Activated CD4-positive, alpha-beta T cell treated with anti-CD3 and anti-CD28 coated beads, Interleukin-2, amount 10 ng/mL, durations not matched to agents 7 days and 5 days (primary cell): Measurements from ENCODE around the gene A3GALT2. TPM values are rescaled to one million over a fixed set of nuclear protein-coding genes. Genes with fewer than 3 reads are reported as not detected.
"Not testable (repeated sequence)": the region's sequence is repeated elsewhere in the genome, so short reads cannot be mapped to it uniquely, and the experiment has no call there.

Experiments
- CTCF ChIA-PET: fragments of 350-600 bp; sonication (Branson Sonifier 250); formaldehyde crosslinking; loops from one replicate; lab custom pipeline; 2021; ENCODE audit warnings: antibody characterized with exemption; lab: Charles Lee
- POLR2A ChIA-PET: fragments of 350-600 bp; sonication (Branson Sonifier 250); formaldehyde crosslinking; loops from one replicate; lab custom pipeline; 2021; ENCODE audit warnings: antibody characterized with exemption; lab: Charles Lee
- DNase-seq: peaks from one replicate; pipeline ENCODE4 v3.0.0-alpha.2; 2020
- H3K27ac Mint-ChIP-seq: one replicate; pipeline ENCODE4 v1.8.0; 2021; ENCODE audit warnings: mild to moderate bottlenecking, moderate library complexity, mixed read lengths
- H3K27me3 Mint-ChIP-seq: one replicate; pipeline ENCODE4 v1.8.0; 2021; ENCODE audit warnings: mixed read lengths
- H3K36me3 Mint-ChIP-seq: one replicate; pipeline ENCODE4 v1.8.0; 2021; ENCODE audit warnings: low read depth, mixed read lengths
- H3K4me1 Mint-ChIP-seq: one replicate; pipeline ENCODE4 v1.8.0; 2021; ENCODE audit warnings: mixed read lengths
- H3K4me3 Mint-ChIP-seq: one replicate; pipeline ENCODE4 v1.8.0; 2021; ENCODE audit warnings: mild to moderate bottlenecking, moderate library complexity, mixed read lengths
- H3K9me3 Mint-ChIP-seq: one replicate; pipeline ENCODE4 v1.8.0; 2021; ENCODE audit warnings: mixed read lengths
- total RNA-seq, 2 experiments: library from RNA; stranded (reverse); gene quantifications; one replicate each; pipeline ENCODE4 v1.2.3, GENCODE V29; 2021

The A3GALT2 gene
- total RNA-seq, 2 experiments from 2014 or later = not detected

DNA sequence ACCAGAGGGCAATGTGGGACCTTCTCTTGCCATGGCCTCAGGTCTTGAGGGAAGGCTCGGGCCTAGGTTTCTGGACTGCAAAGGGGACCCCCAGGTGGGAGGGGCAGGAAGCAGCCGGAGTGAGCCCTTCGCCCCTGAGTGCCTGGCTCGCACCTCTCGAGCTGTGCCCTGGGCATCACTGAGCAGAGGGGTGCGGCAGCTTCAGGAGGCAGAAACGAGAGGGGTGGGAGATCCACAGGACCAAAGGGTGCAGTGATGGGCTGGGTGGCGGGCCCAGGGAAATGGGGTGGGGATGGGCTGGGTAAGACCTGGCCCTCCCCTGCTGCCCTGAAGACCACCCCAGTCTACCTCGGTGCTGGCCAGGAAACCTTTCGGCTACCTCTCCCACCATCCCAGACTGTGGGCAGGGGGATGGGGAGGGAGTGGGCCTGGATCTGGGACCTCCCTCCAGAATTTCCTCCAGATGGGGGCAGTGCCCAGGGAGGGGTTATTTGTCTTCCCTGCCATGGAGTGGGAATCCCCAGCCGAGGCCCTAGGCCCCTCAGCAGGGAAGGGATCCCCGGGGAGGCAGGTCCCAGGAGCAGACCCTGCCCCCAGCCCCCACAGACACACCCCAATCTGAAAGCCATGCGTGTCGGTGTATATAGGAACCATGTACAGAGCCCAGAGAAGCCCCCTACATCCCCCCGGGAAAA is 21.3 kb downstream of the A3GALT2 start:
- no peak overlapping the region for H3K4me3 Mint-ChIP-seq
- peaks cover 52% of the 10 kb centered on the region for H3K4me1 Mint-ChIP-seq
- peaks cover 4% of the 10 kb centered on the region for H3K9me3 Mint-ChIP-seq
- CTCF ChIA-PET = no interaction called here
- H3K27ac Mint-ChIP-seq = no peak overlapping the region
- no peak for DNase-seq
- H3K27me3 Mint-ChIP-seq = no peaks in the 10 kb centered on the region
- POLR2A ChIA-PET = interaction anchor here (0.6 kb wide), 1 partner anchor 529 kb away, joined by 3 read pairs; no protein-coding TSS in a partner anchor
- peaks cover 33% of the 10 kb centered on the region for H3K36me3 Mint-ChIP-seq

DNA sequence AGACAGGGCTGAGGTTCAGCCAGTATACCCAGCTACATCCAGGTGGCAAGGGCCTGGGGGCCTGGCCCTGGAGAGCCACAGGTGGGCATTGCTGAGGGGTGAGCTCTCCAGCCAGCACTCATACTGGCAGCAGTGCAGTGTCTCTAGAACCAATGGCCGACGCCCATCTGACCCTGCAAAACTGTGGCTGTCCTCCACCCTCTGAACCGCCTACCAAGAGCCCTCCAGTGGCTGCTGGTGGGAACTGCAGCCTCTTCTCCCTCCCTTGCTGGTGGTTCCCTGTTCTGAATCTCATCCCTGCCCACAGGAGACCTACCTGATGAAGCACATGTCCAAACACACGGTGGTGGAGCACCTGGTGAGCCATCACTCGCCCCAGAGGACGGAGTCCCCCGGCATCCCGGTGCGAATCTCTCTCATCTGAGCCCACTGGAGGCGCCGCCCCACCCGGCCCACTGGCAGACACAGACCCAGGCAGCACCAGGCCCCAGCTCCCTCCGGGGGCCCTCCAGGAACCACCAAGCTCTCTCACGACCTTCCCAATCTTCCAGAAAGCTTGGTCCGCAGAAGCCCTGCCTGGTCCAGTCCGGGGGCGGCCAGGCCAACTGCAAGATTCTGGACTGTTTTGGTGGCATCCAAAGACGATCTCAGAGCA is 22.1 kb downstream of the A3GALT2 start:
- POLR2A ChIA-PET = interaction anchor here (0.6 kb wide), 1 partner anchor 529 kb away, joined by 3 read pairs; no protein-coding TSS in a partner anchor
- CTCF ChIA-PET = interaction anchor here (0.6 to 1.6 kb wide), 4 partner anchors 10 to 64 kb away, joined by 3 to 4 read pairs (median 3); no protein-coding TSS in a partner anchor
- no peaks in the 10 kb centered on the region for H3K27me3 Mint-ChIP-seq
- peaks cover 4% of the 10 kb centered on the region for H3K9me3 Mint-ChIP-seq
- DNase-seq = peak; percentile 68
- H3K36me3 Mint-ChIP-seq = peaks cover 33% of the 10 kb centered on the region
- H3K4me1 Mint-ChIP-seq = peaks cover 47% of the 10 kb centered on the region
- H3K4me3 Mint-ChIP-seq = no peak overlapping the region
- peak overlapping the region; percentile 77 for H3K27ac Mint-ChIP-seq

DNA sequence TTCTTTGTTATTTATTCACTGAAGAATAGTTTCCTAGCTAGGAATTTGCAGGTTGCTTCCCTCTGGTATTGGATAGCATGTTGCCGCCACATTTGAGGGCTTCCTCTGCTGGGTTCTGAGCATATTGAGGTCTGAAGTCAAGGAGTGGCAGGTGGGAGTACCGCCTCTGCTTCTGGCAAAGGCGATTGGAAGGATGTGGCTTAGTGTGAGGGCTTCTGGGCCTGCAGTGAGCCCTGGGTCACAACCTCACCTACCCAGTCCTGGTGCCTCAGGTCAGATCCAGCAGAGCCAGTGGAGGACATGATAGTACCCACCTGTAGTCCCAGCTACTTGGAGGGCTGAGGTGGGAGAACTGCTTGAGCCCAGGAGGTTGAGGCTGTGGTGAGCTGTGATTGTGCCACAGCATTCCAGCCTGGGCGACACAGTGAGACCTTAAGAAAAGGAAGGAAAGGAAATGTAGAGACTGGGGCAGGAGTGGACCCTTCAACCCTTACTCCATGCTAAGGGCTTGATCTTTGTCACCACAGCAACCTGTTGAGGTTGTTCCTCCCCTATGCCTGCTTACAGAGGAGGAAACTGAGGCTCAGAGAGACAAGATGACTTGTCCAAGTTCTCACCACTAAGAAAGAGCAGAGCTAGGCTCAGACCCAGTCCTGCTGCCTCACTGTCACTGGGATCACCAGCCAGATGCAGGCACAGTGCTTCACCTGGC is 22.8 kb downstream of the A3GALT2 start:
- H3K36me3 Mint-ChIP-seq = peaks cover 33% of the 10 kb centered on the region
- CTCF ChIA-PET = interaction anchor here (0.6 to 1.6 kb wide), 4 partner anchors 9 to 64 kb away, joined by 3 to 4 read pairs (median 3); no protein-coding TSS in a partner anchor
- no peak overlapping the region for H3K4me3 Mint-ChIP-seq
- H3K9me3 Mint-ChIP-seq = peaks cover 4% of the 10 kb centered on the region
- no peak for DNase-seq
- POLR2A ChIA-PET = no interaction called here
- H3K27me3 Mint-ChIP-seq = no peaks in the 10 kb centered on the region
- peak overlapping the region; percentile 77 for H3K27ac Mint-ChIP-seq
- peaks cover 40% of the 10 kb centered on the region for H3K4me1 Mint-ChIP-seq

DNA sequence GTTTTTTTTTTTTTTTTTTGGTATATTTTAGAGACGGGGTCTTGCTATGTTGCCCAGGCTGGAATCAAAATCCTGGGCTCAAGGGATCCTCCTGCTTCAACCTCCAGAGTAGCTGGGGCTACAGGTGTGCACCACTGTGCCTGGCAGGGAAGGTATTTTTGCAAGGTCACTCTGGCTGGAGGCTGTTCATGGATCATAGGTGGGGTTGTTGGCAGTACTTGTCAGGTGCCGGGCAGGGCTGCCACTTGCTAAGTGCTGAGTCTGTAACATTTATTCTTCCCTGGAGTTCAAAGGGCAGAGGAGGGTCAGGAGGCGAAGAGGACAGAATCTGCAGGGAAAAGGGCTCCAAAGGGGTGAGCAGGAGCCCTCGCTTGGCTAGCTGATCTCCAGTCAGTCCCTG is 24.1 kb downstream of the A3GALT2 start:
- no peak overlapping the region for H3K4me3 Mint-ChIP-seq
- ChIA-PET POLR2A (no interaction called here), CTCF (interaction anchor here (0.6 to 3.4 kb wide), 10 partner anchors 8 to 174 kb away, joined by 3 to 16 read pairs (median 6); partner anchors contain the start of gene ZSCAN20)
- H3K27me3 Mint-ChIP-seq = no peaks in the 10 kb centered on the region
- H3K36me3 Mint-ChIP-seq = peaks cover 25% of the 10 kb centered on the region
- H3K27ac Mint-ChIP-seq = no peak overlapping the region
- H3K4me1 Mint-ChIP-seq = peaks cover 28% of the 10 kb centered on the region
- peaks cover 3% of the 10 kb centered on the region for H3K9me3 Mint-ChIP-seq
- DNase-seq = no peak

DNA sequence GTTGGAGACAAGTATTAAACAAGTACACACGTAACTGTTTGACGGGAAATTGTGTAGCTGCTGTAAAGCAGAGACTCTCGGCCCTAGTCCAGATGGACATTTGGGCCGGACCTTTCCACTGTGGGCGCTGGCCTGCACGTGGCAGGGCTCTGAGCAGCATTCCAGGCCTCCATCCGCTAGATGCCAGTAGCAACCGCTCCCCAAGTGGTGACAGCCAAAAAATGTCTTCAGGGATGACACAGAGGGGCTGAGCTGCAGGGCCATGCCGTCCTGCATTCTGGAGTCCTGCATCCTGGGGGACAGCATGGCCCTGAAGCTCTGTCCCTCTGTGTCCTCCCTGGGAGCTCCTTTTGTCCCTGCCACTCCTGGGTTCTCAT is 24.8 kb downstream of the A3GALT2 start:
- CTCF ChIA-PET = interaction anchor here (0.6 to 3.4 kb wide), 20 partner anchors 10 to 175 kb away, joined by 3 to 16 read pairs (median 5); partner anchors contain the start of genes A3GALT2 and ZSCAN20
- Mint-ChIP-seq H3K27ac (no peak overlapping the region), H3K27me3 (no peaks in the 10 kb centered on the region), H3K4me1 (peaks cover 20% of the 10 kb centered on the region), H3K9me3 (no peaks in the 10 kb centered on the region), H3K36me3 (peaks cover 20% of the 10 kb centered on the region), H3K4me3 (no peak overlapping the region)
- POLR2A ChIA-PET = no interaction called here
- no peak for DNase-seq

DNA sequence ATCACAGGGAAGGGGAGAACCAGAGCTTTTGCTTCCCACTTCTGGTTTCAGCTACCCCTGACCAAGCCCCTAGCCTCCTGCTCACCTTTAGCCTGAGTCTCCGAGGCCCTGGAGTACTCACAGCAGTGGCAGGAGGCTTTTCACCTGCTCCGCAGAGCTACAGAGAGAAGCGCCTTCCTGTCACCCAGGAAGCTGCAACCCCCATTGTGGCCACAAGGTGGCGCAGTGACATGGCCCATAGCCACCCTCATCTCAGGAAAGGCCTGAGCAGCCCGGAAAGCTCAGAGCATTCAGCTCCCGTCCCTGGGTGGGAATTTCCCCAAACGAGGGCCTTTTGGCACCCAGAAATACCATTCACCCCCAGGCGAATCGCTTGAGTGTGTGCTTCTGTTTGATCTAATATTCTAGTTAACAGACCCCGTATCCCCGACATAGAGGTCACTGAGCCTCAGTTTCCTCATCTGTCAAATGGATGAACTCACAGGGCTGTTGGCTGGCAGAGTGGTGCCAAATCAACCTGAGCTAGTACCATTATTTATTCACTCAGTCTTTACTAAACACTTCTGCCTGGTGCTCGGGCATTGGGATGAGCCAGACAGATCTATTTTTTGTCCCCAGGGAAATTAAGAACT is 25.3 kb downstream of the A3GALT2 start:
- ChIA-PET POLR2A (no interaction called here), CTCF (interaction anchor here (0.6 to 3.4 kb wide), 22 partner anchors 11 to 175 kb away, joined by 3 to 16 read pairs (median 4); partner anchors contain the start of genes A3GALT2 and ZSCAN20)
- no peaks in the 10 kb centered on the region for H3K9me3 Mint-ChIP-seq
- H3K27me3 Mint-ChIP-seq = no peaks in the 10 kb centered on the region
- H3K4me1 Mint-ChIP-seq = peaks cover 19% of the 10 kb centered on the region
- H3K36me3 Mint-ChIP-seq = peaks cover 20% of the 10 kb centered on the region
- DNase-seq = peak; percentile 89
- no peak overlapping the region for H3K27ac Mint-ChIP-seq
- H3K4me3 Mint-ChIP-seq = no peak overlapping the region

DNA sequence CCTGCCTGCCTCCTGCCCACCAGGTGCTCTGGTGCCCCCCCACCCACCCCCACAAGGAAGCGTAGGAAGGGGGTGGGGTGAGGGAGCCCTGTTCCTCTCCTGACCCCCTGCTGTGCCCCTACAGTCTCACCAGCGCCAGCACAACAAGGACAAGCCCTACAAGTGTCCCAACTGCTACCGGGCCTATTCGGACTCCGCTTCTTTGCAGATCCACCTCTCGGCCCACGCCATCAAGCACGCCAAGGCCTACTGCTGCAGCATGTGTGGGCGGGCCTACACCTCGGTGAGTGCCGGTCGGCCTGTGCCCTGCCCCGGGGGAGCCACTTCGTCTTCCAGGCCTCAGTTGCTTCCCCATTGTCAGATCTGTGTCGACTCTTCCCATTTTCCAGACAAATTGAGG is 25.9 kb downstream of the A3GALT2 start:
- POLR2A ChIA-PET = no interaction called here
- Mint-ChIP-seq H3K36me3 (peaks cover 16% of the 10 kb centered on the region), H3K4me1 (peaks cover 19% of the 10 kb centered on the region), H3K27me3 (no peaks in the 10 kb centered on the region), H3K4me3 (no peak overlapping the region), H3K27ac (no peak overlapping the region), H3K9me3 (no peaks in the 10 kb centered on the region)
- DNase-seq = no peak
- CTCF ChIA-PET = interaction anchor here (0.8 to 3.4 kb wide), 18 partner anchors 10 to 176 kb away, joined by 3 to 16 read pairs (median 4); partner anchors contain the start of genes A3GALT2 and ZSCAN20

DNA sequence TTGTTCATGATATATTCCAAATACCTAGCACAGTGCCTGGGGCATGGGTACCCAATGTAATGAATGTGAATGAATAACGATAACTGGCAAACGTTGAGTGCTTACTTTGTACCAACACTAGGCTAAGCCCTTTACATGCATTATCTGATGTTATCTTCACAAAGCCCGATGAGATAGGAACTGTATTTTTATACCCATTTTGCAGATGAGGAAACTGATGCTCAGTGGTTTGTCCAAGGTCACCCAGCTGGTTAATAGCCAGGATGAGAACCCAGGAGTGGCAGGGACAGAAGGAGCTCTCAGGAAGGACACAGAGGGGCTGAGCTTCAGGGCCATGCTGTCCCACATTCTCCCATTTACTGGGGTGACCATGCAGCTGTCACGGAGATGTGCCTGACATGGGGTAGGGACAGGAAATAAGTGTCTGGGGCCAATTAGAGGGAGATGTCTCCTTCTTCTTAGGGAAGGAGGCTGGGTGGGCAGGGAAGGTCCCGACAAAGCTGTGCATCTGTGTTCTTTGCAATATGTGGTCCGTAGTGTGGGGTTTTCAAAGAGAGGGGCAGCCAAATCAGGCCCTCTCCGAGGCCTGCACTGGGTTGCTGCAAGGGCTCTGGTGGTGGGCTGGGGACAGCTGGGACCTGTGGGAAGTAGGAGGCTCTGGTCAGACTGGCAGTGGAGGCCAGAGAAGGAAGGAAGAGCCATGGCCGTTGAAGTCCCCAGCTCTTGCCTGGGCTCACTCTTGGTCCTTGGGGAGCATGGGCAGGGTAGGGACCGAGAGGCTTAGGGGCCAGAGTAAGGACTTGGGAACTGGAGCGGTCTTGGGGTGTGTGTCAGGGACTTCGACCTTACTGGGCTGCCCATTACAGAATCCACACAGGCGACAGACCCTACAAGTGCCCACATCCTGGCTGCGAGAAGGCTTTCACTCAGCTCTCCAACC is 26.6 kb downstream of the A3GALT2 start:
- H3K4me1 Mint-ChIP-seq = peaks cover 19% of the 10 kb centered on the region
- H3K27me3 Mint-ChIP-seq = no peaks in the 10 kb centered on the region
- no peak overlapping the region for H3K4me3 Mint-ChIP-seq
- peak overlapping the region; percentile 65 for H3K27ac Mint-ChIP-seq
- H3K9me3 Mint-ChIP-seq = no peaks in the 10 kb centered on the region
- ChIA-PET POLR2A (no interaction called here), CTCF (interaction anchor here (0.8 to 3.4 kb wide), 10 partner anchors 12 to 177 kb away, joined by 3 to 16 read pairs (median 4); partner anchors contain the start of genes A3GALT2 and ZSCAN20)
- peaks cover 20% of the 10 kb centered on the region for H3K36me3 Mint-ChIP-seq
- DNase-seq = no peak

DNA sequence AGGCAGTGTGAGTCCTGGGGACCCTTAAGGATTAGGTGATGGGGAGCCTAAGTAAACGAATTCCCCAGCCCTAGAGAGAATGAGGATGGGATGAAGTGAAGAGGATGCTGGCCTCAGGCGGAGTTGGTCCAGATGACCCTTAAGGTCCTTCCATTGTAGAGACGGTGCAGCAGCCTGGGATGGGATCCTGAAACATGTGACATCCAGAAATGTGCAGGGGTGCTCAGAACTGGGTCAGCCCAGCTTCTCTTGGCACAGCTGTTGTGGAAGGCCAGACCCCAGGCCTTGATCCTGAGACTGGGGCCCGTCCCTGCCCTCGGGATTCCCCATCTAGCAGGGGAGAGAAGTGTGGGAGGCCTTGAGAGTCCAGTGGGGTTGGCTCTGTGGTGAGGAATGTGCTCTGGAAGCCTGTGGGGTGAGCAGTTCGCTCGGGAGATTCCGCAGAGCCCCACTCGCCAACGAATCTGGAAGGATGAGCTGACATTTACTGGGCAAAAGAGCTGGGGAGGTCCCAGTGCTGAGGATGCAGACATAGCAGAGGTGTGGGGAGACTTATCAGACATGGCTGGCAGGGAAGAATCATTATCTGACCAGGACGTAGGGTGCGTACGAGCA is 28.1 kb downstream of the A3GALT2 start:
- no peaks in the 10 kb centered on the region for H3K27me3 Mint-ChIP-seq
- H3K36me3 Mint-ChIP-seq = peaks cover 20% of the 10 kb centered on the region
- ChIA-PET CTCF (interaction anchor here (1.2 kb wide), 1 partner anchor 166 kb away, joined by 3 read pairs; no protein-coding TSS in a partner anchor), POLR2A (no interaction called here)
- no peaks in the 10 kb centered on the region for H3K9me3 Mint-ChIP-seq
- peaks cover 11% of the 10 kb centered on the region for H3K4me1 Mint-ChIP-seq
- no peak overlapping the region for H3K4me3 Mint-ChIP-seq
- DNase-seq = no peak
- no peak overlapping the region for H3K27ac Mint-ChIP-seq

DNA sequence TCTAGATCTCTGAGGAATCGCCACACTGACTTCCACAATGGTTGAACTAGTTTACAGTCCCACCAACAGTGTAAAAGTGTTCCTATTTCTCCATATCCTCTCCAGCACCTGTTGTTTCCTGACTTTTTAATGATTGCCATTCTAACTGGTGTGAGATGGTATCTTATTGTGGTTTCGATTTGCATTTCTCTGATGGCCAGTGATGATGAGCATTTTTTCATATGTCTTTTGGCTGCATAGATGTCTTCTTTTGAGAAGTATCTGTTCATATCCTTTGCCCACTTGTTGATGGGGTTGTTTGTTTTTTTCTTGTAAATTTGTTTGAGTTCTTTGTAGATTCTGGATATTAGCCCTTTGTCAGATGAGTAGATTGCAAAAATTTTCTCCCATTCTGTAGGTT is 30.3 kb downstream of the A3GALT2 start:
- peaks cover 11% of the 10 kb centered on the region for H3K36me3 Mint-ChIP-seq
- CTCF ChIA-PET, H3K27ac Mint-ChIP-seq, H3K4me3 Mint-ChIP-seq, POLR2A ChIA-PET, H3K9me3 Mint-ChIP-seq, DNase-seq, H3K4me1 Mint-ChIP-seq, H3K27me3 Mint-ChIP-seq: not testable (repeated sequence)

DNA sequence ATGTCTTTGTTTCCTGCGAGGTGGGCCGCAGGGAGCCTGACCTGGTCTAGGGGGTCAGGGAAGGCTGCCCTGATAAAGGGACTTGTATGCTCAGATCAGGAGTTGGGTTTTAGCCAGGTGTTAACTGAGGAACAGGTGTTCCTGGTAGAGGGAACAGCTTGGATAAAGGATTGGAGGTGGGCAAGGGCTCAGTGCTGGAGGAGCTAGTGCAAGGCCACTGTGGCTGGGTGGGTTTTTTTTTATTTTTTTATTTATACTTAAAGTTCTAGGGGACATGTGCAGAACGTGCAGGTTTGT is 31.1 kb downstream of the A3GALT2 start:
- H3K4me1 Mint-ChIP-seq = no peaks in the 10 kb centered on the region
- H3K27ac Mint-ChIP-seq = no peak overlapping the region
- no peak overlapping the region for H3K4me3 Mint-ChIP-seq
- POLR2A ChIA-PET = no interaction called here
- peaks cover 11% of the 10 kb centered on the region for H3K36me3 Mint-ChIP-seq
- CTCF ChIA-PET = interaction anchor here (2.1 kb wide), 1 partner anchor 8 kb away, joined by 4 read pairs; no protein-coding TSS in a partner anchor
- no peak for DNase-seq
- no peaks in the 10 kb centered on the region for H3K9me3 Mint-ChIP-seq
- H3K27me3 Mint-ChIP-seq = no peaks in the 10 kb centered on the region
